HepG2 (cell line): Measurements from ENCODE around the gene NDRG3. TPM values are rescaled to one million over a fixed set of nuclear protein-coding genes. Genes with fewer than 3 reads are reported as not detected.
A peak's percentile ranks its signal among the peaks of the same experiment; 100 is the strongest.

Experiments used
- CCAR2 ChIP-seq: fragments of 200-400 bp; formaldehyde crosslinking; optimal IDR thresholded peaks from 2 replicates; pipeline ENCODE3; 2018; ENCODE audit warnings: low read depth, mild to moderate bottlenecking, low read length, moderate library complexity
- FOXM1 ChIP-seq: sonication (generic); formaldehyde crosslinking; IDR thresholded peaks from 2 replicates; pipeline ENCODE4 v1.5.0; 2020; ENCODE audit warnings: missing genetic modification reagents
- JDP2 ChIP-seq: sonication (generic); formaldehyde crosslinking; IDR thresholded peaks from 2 replicates; pipeline ENCODE4 v1.8.1; 2022; ENCODE audit warnings: missing genetic modification reagents, borderline replicate concordance
- JUNB ChIP-seq: sonication (generic); formaldehyde crosslinking; IDR thresholded peaks from 2 replicates; pipeline ENCODE4 v1.8.0; 2022; ENCODE audit warnings: missing genetic modification reagents, mild to moderate bottlenecking, borderline replicate concordance
- KLF11 ChIP-seq: IDR thresholded peaks from 2 replicates; pipeline ENCODE4 v1.6.1; 2016; ENCODE audit warnings: missing compliant biosample characterization
- KLF9 ChIP-seq: IDR thresholded peaks from 2 replicates; pipeline ENCODE4 v1.6.1; 2016; ENCODE audit warnings: low read depth
- LBX2 ChIP-seq: sonication (generic); formaldehyde crosslinking; IDR thresholded peaks from 2 replicates; pipeline ENCODE4 v1.5.0; 2020; ENCODE audit warnings: missing genetic modification reagents, mild to moderate bottlenecking, borderline replicate concordance
- MAFF ChIP-seq: IDR thresholded peaks from 2 replicates; pipeline ENCODE4 v1.6.1; 2011; ENCODE audit warnings: low read depth, low read length, improper control_type of control experiment
- MEIS2 ChIP-seq: sonication (generic); formaldehyde crosslinking; IDR thresholded peaks from 2 replicates; pipeline ENCODE4 v1.9.0; 2021; ENCODE audit warnings: mild to moderate bottlenecking, missing genetic modification reagents
- MTA1 ChIP-seq: sonication (generic); formaldehyde crosslinking; IDR thresholded peaks from 2 replicates; pipeline ENCODE4 v1.4.0; 2020; ENCODE audit warnings: missing genetic modification reagents, mild to moderate bottlenecking, borderline replicate concordance
- MTERF4 ChIP-seq: sonication (generic); formaldehyde crosslinking; IDR thresholded peaks from 2 replicates; pipeline ENCODE4 v1.8.0; 2023; ENCODE audit warnings: mild to moderate bottlenecking, missing genetic modification reagents
- MXD1 ChIP-seq: sonication (generic); formaldehyde crosslinking; IDR thresholded peaks from 2 replicates; pipeline ENCODE4 v1.4.0; 2020; ENCODE audit warnings: mild to moderate bottlenecking, missing genetic modification reagents
- NFKBIZ ChIP-seq: IDR thresholded peaks from 2 replicates; pipeline ENCODE4 v1.6.1; 2018; ENCODE audit warnings: missing genetic modification reagents, missing compliant biosample characterization
- PTBP1 ChIP-seq: fragments of 200-400 bp; formaldehyde crosslinking; IDR thresholded peaks from 2 replicates; pipeline ENCODE4 v1.6.1; 2018; ENCODE audit warnings: low read length, low read depth; ENCODE audit not compliant: poor library complexity, severe bottlenecking
- RAD51 ChIP-seq: fragments of 450-650 bp; IDR thresholded peaks from 2 replicates; pipeline ENCODE4 v1.6.1; 2016; ENCODE audit warnings: borderline replicate concordance
- SRSF4 ChIP-seq: fragments of 200-400 bp; formaldehyde crosslinking; IDR thresholded peaks from one replicate; pipeline ENCODE4 v1.6.1; 2018; ENCODE audit warnings: mild to moderate bottlenecking, low read depth, low read length, moderate library complexity; ENCODE audit not compliant: poor library complexity, severe bottlenecking
- STAG1 ChIP-seq: sonication (generic); formaldehyde crosslinking; IDR thresholded peaks from 2 replicates; pipeline ENCODE4 v1.4.0; 2020; ENCODE audit warnings: missing genetic modification reagents
- UBTF ChIP-seq: sonication (generic); formaldehyde crosslinking; IDR thresholded peaks from 2 replicates; pipeline ENCODE4 v1.4.0; 2020; ENCODE audit warnings: mild to moderate bottlenecking, missing genetic modification reagents
- ZBTB7A ChIP-seq: sonication (generic); formaldehyde crosslinking; IDR thresholded peaks from 2 replicates; pipeline ENCODE4 v1.8.0; 2022; ENCODE audit warnings: mild to moderate bottlenecking, missing genetic modification reagents
- ZHX1 ChIP-seq: sonication (generic); formaldehyde crosslinking; IDR thresholded peaks from 2 replicates; pipeline ENCODE4 v1.8.1; 2022; ENCODE audit warnings: low read depth, mild to moderate bottlenecking, missing genetic modification reagents
- ZNF263 ChIP-seq: sonication (generic); formaldehyde crosslinking; IDR thresholded peaks from 2 replicates; pipeline ENCODE4 v1.4.0; 2020; ENCODE audit warnings: missing genetic modification reagents
- ZNF329 ChIP-seq: sonication (generic); formaldehyde crosslinking; IDR thresholded peaks from 2 replicates; pipeline ENCODE4 v1.9.0; 2021; ENCODE audit warnings: low read depth, mild to moderate bottlenecking, missing genetic modification reagents
- ZNF430 ChIP-seq: sonication (generic); formaldehyde crosslinking; IDR thresholded peaks from 2 replicates; pipeline ENCODE4 v1.9.0; 2021; ENCODE audit warnings: mild to moderate bottlenecking, missing genetic modification reagents
- ZNF709 ChIP-seq: sonication (generic); formaldehyde crosslinking; IDR thresholded peaks from 2 replicates; pipeline ENCODE4 v1.5.0; 2020; ENCODE audit warnings: mild to moderate bottlenecking, missing genetic modification reagents
- ZNF75D ChIP-seq: sonication (generic); formaldehyde crosslinking; IDR thresholded peaks from 2 replicates; pipeline ENCODE4 v1.8.1; 2023; ENCODE audit warnings: missing genetic modification reagents, mild to moderate bottlenecking, borderline replicate concordance
- ZNF782 ChIP-seq: sonication (generic); formaldehyde crosslinking; IDR thresholded peaks from 2 replicates; pipeline ENCODE4 v1.4.0; 2020; ENCODE audit warnings: missing genetic modification reagents, mild to moderate bottlenecking, borderline replicate concordance
- polyA plus RNA-seq, 8 experiments: library from polyadenylated mRNA; depleted of rRNA in 3 of 8; stranded (reverse) in 7 of 8; unstranded in 1 of 8; fragments of >200 nt; fragmentation: Illumina TruSeq in 4 of 8; extraction: Trizol in 4 of 8; gene quantifications; 2 replicates each; pipeline versions ENCODE4 v1.2.1 to v1.2.3, GENCODE V29; 2011 to 2016; ENCODE audit warnings: low read depth in 4 of 8, missing spikeins in 1 of 8, mixed read lengths in 1 of 8; ENCODE audit not compliant: insufficient read depth in 1 of 8
- total RNA-seq, 5 experiments: library from RNA; depleted of rRNA; stranded (reverse); fragments of >200 nt; fragmentation: Illumina TruSeq; extraction: Trizol; gene quantifications; 2 replicates each; pipeline ENCODE4 v1.2.3, GENCODE V29; 2016; ENCODE audit warnings: low read depth in 1 of 5

The NDRG3 gene
- total and polyA plus RNA-seq, 2 of the 13 experiments (the other 11 are each of a cell fraction or from before 2014, with no cell fraction given): 36.0 to 40.5 TPM

- TF ChIP-seq FOXM1 (CRISPR knock-in tag): no peak
- TF ChIP-seq ZNF709: no peak
- TF ChIP-seq KLF9 (CRISPR knock-in tag): no peak
- no peak for TF ChIP-seq JDP2 (CRISPR knock-in tag)
- no peak for TF ChIP-seq UBTF (CRISPR knock-in tag)
- TF ChIP-seq MAFF: no peak
- TF ChIP-seq MTA1: no peak
- TF ChIP-seq CCAR2: no peak
- no peak for TF ChIP-seq JUNB
- TF ChIP-seq ZNF329 (CRISPR knock-in tag): no peak
- TF ChIP-seq MTERF4 (CRISPR knock-in tag): no peak
- TF ChIP-seq ZNF75D: no peak
- no peak for TF ChIP-seq ZNF430 (CRISPR knock-in tag)
- TF ChIP-seq ZBTB7A (CRISPR knock-in tag): no peak
- no peak for TF ChIP-seq ZNF263
- TF ChIP-seq LBX2 (CRISPR knock-in tag): no peak
- TF ChIP-seq KLF11 (CRISPR knock-in tag): no peak
- no peak for TF ChIP-seq MXD1
- peak; percentile 97 for TF ChIP-seq STAG1
- no peak for TF ChIP-seq RAD51
- TF ChIP-seq NFKBIZ (CRISPR knock-in tag): no peak
- peak; percentile 45; the same call in 1 of the 2 replicates for TF ChIP-seq ZNF782 (CRISPR knock-in tag)
- no peak for TF ChIP-seq SRSF4
- TF ChIP-seq MEIS2: no peak
- no peak for TF ChIP-seq ZHX1
- TF ChIP-seq PTBP1: no peak
Observed at GRCh38 chr20:36754656-36755222, 8.8 kb upstream of the NDRG3 start (continued).
